ENCODE results near the gene MIGA2. TPM values are rescaled to one million over a fixed set of nuclear protein-coding genes. Genes with fewer than 3 reads are reported as not detected.

MIGA2 gene
- polyA plus RNA-seq, 1 experiment, result 10.6 TPM

DNA sequence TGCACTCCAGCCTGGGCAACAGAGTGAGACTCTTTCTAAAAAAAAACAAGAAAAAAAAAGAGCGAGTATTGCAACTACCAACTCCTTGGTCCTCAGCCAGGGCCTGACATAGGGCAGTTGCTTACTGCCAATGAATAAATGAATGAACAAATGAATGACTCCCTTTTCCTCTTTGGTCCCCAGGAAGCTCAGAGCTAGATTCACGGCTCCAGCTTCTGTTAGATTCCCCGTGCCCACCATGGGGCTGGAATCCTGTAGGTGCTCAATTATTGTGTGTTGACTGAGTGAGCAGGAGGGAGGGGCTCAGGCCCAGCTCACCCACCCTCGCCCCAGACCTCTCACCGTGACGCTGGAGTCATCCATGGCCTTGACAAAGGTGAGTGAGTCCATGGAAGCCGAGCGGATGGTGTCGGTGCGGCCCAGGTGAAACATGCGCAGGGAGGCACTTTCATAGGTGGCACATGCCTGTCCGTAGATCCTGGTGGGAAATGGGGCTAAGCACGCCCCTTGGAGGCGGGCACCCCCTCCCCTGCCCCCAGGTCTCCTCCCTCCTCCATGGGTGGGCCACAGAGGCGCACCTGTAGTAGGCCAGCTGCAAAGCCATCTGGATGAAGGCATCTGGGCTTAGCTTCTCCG, 61.4 kb downstream of the MIGA2 start:
- H3K27me3 ChIP-seq (ENCODE audit: control insufficient read depth, insufficient read depth, low read length), result no peaks in the 10 kb centered on the region
- POLR2A ChIA-PET, result no interaction called here
- no peak for DNase-seq (ENCODE audit: low read depth, low spot score)
- no peak overlapping the region for H3K4me3 ChIP-seq (ENCODE audit: low read depth, low read length)
- TF ChIP-seq, protein P1, sequence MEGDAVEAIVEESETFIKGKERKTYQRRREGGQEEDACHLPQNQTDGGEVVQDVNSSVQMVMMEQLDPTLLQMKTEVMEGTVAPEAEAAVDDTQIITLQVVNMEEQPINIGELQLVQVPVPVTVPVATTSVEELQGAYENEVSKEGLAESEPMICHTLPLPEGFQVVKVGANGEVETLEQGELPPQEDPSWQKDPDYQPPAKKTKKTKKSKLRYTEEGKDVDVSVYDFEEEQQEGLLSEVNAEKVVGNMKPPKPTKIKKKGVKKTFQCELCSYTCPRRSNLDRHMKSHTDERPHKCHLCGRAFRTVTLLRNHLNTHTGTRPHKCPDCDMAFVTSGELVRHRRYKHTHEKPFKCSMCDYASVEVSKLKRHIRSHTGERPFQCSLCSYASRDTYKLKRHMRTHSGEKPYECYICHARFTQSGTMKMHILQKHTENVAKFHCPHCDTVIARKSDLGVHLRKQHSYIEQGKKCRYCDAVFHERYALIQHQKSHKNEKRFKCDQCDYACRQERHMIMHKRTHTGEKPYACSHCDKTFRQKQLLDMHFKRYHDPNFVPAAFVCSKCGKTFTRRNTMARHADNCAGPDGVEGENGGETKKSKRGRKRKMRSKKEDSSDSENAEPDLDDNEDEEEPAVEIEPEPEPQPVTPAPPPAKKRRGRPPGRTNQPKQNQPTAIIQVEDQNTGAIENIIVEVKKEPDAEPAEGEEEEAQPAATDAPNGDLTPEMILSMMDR (IDR thresholded peaks at IDR 0.05; ENCODE audit: low read depth, low read length), result no peak
- no peak overlapping the region for H3K27ac ChIP-seq (ENCODE audit: low read depth, low read length)
- H3K9me3 ChIP-seq (ENCODE audit: control insufficient read depth, insufficient read depth, low read length), result no peaks in the 10 kb centered on the region; the same call in 1 of the 2 replicates
- CTCF ChIA-PET, result interaction anchor here (0.8 kb wide), 1 partner anchor 15 kb away, joined by 3 read pairs; no protein-coding TSS in a partner anchor

DNA sequence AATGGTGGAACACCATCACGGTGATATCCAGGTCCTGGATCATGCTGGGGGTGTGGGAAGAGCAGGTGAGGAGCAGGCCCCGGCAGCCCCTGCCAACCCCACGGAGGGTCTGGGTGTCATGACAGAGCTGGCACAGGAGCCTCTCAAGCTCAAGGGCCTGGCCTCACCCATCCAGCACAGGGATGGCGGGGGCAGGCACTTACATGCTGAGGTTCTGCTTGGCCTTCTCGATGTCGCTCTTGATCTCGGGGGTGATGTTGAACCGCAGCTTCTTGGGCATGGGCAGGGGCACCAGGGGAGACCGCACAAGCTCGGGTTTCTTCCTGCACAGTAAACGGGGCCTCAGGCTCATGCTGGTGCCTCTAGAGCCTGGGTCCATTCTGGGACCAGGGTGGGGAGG, 61.9 kb downstream of the MIGA2 start:
- H3K27me3 ChIP-seq (ENCODE audit: control insufficient read depth, insufficient read depth, low read length), result no peaks in the 10 kb centered on the region
- no peak overlapping the region for H3K4me3 ChIP-seq (ENCODE audit: low read depth, low read length)
- CTCF ChIA-PET, result no interaction called here
- H3K9me3 ChIP-seq (ENCODE audit: control insufficient read depth, insufficient read depth, low read length), result no peaks in the 10 kb centered on the region; the same call in 1 of the 2 replicates
- POLR2A ChIA-PET, result no interaction called here
- no peak for DNase-seq (ENCODE audit: low read depth, low spot score)
- TF ChIP-seq, protein P1 (IDR thresholded peaks at IDR 0.05; ENCODE audit: low read depth, low read length), result no peak
- no peak overlapping the region for H3K27ac ChIP-seq (ENCODE audit: low read depth, low read length)

DNA sequence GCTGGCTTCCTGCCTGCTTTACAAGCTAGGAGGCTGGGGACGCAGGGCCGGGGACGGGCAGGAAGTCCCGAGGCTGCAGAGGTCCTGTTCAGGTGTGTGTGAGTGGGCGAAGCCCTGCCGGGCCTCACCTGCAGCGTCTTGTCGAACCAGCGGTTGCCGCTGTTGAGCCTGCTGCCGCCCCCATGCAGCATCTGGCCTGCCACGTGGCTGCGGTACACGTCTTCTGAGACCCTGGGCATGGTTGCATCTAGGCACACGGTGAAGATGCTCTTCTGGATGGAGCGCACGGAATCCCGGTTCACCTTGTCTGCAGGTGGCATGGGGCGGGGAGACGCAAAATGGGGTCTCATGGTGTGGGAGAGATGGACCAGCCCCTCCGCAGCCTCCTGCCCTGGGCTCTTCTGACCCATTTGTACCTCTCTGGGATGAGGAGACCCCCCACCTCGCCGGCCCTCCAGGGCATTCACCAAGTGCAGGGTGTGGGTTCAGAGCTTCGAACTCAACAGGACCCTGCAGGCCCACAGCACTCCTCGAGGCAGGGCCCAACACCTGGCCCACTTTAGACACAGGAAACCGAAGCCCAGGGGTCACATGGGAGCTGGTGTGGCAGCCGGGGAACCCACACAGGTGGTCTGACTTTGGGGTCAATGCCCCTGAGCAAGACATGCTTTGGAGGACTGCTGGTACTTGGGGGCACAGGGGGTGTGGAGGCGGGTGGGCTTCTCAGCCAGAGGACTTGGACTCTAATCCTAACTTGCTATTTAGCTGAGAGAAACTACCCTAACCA, 64.2 kb downstream of the MIGA2 start:
- POLR2A ChIA-PET, result no interaction called here
- Histone ChIP-seq H3K27me3 (ENCODE audit: control insufficient read depth, insufficient read depth, low read length) (no peaks in the 10 kb centered on the region), H3K9me3 (ENCODE audit: control insufficient read depth, insufficient read depth, low read length) (no peaks in the 10 kb centered on the region), H3K27ac (ENCODE audit: low read depth, low read length) (no peak overlapping the region), H3K4me3 (ENCODE audit: low read depth, low read length) (no peak overlapping the region)
- no peak for DNase-seq (ENCODE audit: low read depth, low spot score)
- TF ChIP-seq, protein P1 (IDR thresholded peaks at IDR 0.05; ENCODE audit: low read depth, low read length), result no peak
- CTCF ChIA-PET, result no interaction called here

- H3K27ac ChIP-seq (ENCODE audit: low read depth, low read length), result no peak overlapping the region
- no peaks in the 10 kb centered on the region for H3K9me3 ChIP-seq (ENCODE audit: control insufficient read depth, insufficient read depth, low read length)
- no peak overlapping the region for H3K4me3 ChIP-seq (ENCODE audit: low read depth, low read length)
- POLR2A ChIA-PET, result no interaction called here
- H3K27me3 ChIP-seq (ENCODE audit: control insufficient read depth, insufficient read depth, low read length), result no peaks in the 10 kb centered on the region
- CTCF ChIA-PET, result no interaction called here
- no peak for DNase-seq (ENCODE audit: low read depth, low spot score)
- TF ChIP-seq, protein P1 (IDR thresholded peaks at IDR 0.05; ENCODE audit: low read depth, low read length), result no peak
Measured at GRCh38 chr9:129101279-129101678, 64.9 kb downstream of the MIGA2 start.

DNA sequence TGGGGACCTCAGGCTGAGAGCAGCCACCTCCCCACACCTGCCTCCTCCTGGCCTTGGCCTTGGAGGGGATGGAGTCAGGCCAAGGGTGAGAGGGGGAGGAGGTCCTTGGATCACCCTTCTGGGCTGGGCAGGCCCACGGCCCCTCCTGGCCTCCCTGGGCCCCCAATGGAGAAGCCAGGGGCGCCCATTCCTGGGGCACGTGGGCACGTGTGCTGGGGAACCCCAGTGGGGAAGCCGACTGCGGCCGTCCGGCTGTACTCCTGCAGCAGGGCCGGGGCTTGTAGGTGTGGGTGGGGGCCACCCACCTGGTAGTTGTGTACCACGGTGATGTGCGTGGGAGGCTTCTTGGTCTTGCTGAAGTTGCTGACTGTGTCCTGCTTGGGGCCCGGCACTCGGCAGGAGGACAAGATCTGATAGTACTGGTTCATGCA, 65.7 kb downstream of the MIGA2 start:
- POLR2A ChIA-PET, result no interaction called here
- Histone ChIP-seq H3K27ac (ENCODE audit: low read depth, low read length) (no peak overlapping the region), H3K27me3 (ENCODE audit: control insufficient read depth, insufficient read depth, low read length) (no peaks in the 10 kb centered on the region), H3K4me3 (ENCODE audit: low read depth, low read length) (no peak overlapping the region), H3K9me3 (ENCODE audit: control insufficient read depth, insufficient read depth, low read length) (no peaks in the 10 kb centered on the region)
- DNase-seq (ENCODE audit: low read depth, low spot score), result no peak
- CTCF ChIA-PET, result no interaction called here
- TF ChIP-seq, protein P1 (IDR thresholded peaks at IDR 0.05; ENCODE audit: low read depth, low read length), result no peak
